Measurements from ENCODE around the gene OPN5. TPM values are rescaled to one million over a fixed set of nuclear protein-coding genes. Genes with fewer than 3 reads are reported as not detected.

OPN5 gene
- total RNA-seq, 4 donors from 2014 or later = not detected

GRCh38 chr6:47836639-47837038 is 54.8 kb downstream of the OPN5 start:
- Histone ChIP-seq H3K4me3 (no peak overlapping the region), H3K4me1 (no peaks in the 10 kb centered on the region), H3K27ac (no peak overlapping the region), H3K36me3 (no peaks in the 10 kb centered on the region), H3K27me3 (no peaks in the 10 kb centered on the region), H3K9me3 (no peaks in the 10 kb centered on the region)
- TF ChIP-seq EP300 (IDR thresholded peaks at IDR 0.05) (no peak), POLR2A (IDR thresholded peaks at IDR 0.05) (no peak), CTCF (IDR thresholded peaks at IDR 0.05) (no peak), POLR2AphosphoS5 (IDR thresholded peaks at IDR 0.05) (no peak)
- WGBS = 88% methylated on average over 1 of the region's 1 CpG
- no peak for DNase-seq (ENCODE audit: low spot score in 2 of 2)

GRCh38 chr6:47839645-47840044 is 57.8 kb downstream of the OPN5 start:
- WGBS = 86% methylated on average over 1 of the region's 1 CpG
- Histone ChIP-seq H3K9me3 (no peaks in the 10 kb centered on the region), H3K27me3 (no peaks in the 10 kb centered on the region), H3K4me3 (no peak overlapping the region), H3K36me3 (no peaks in the 10 kb centered on the region), H3K4me1 (no peaks in the 10 kb centered on the region), H3K27ac (no peak overlapping the region)
- no peak for DNase-seq (ENCODE audit: low spot score in 2 of 2)
- TF ChIP-seq EP300 (IDR thresholded peaks at IDR 0.05) (no peak), POLR2A (IDR thresholded peaks at IDR 0.05) (no peak), POLR2AphosphoS5 (IDR thresholded peaks at IDR 0.05) (no peak), CTCF (IDR thresholded peaks at IDR 0.05) (no peak)

DNA sequence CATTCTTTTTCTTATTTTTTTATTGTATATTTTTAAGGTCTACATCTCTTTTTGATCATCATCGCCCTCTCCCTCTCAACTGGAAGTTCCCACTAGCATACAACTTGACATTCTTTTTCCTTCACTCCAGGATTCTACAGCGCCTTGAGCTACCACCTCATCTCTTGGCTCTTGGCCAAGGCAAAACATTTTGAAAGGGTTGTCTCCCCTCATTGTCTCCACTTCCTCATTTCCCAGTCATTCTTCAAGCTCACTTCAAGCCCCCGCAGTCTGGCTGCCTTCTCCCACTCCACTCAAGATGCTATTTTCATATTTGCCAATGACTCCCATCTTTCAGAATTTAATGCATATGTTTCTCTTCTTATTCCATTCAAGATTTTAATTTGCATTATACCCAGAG is 63.0 kb downstream of the OPN5 start:
- Histone ChIP-seq H3K36me3 (no peaks in the 10 kb centered on the region), H3K27me3 (no peaks in the 10 kb centered on the region), H3K4me1 (no peaks in the 10 kb centered on the region), H3K4me3 (no peak overlapping the region), H3K9me3 (no peaks in the 10 kb centered on the region), H3K27ac (no peak overlapping the region)
- DNase-seq (ENCODE audit: low spot score in 2 of 2) = no peak
- TF ChIP-seq EP300 (IDR thresholded peaks at IDR 0.05) = no peak
- TF ChIP-seq CTCF (IDR thresholded peaks at IDR 0.05) = no peak
- no peak for TF ChIP-seq POLR2A (IDR thresholded peaks at IDR 0.05)
- no peak for TF ChIP-seq POLR2AphosphoS5 (IDR thresholded peaks at IDR 0.05)
- WGBS = 57% methylated on average over 3 of the region's 3 CpGs

- Histone ChIP-seq H3K27ac (no peak overlapping the region), H3K36me3 (no peaks in the 10 kb centered on the region), H3K9me3 (no peaks in the 10 kb centered on the region), H3K4me3 (no peak overlapping the region), H3K27me3 (no peaks in the 10 kb centered on the region), H3K4me1 (no peaks in the 10 kb centered on the region)
- WGBS = 69% methylated on average over 1 of the region's 1 CpG
- DNase-seq (ENCODE audit: low spot score in 2 of 2) = no peak
- TF ChIP-seq EP300 (IDR thresholded peaks at IDR 0.05) (no peak), CTCF (IDR thresholded peaks at IDR 0.05) (no peak), POLR2AphosphoS5 (IDR thresholded peaks at IDR 0.05) (no peak), POLR2A (IDR thresholded peaks at IDR 0.05) (no peak)
Measured at GRCh38 chr6:47846752-47847151, 64.9 kb downstream of the OPN5 start.

DNA sequence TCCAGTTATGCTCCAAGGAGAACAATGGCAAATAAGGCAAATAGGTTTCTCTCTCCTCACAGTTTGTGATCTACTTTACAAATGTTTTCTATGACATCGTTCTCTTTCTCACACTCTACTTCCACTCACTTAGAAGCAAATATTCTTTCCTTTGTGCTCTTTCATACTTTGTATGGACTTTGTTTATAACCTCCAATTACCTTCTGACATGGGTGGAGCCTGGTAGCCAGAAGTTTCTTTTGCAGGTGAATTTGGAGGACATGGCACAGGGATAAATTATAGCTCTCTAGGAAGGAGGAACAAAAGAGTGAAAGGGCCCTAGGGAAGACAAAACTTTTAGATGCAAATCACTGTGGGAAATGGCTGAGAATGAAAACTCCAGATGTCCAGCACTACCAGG is 69.3 kb downstream of the OPN5 start:
- H3K4me1 ChIP-seq = no peaks in the 10 kb centered on the region
- no peak overlapping the region for H3K4me3 ChIP-seq
- H3K27ac ChIP-seq = no peak overlapping the region
- no peak for DNase-seq (ENCODE audit: low spot score in 2 of 2)
- TF ChIP-seq POLR2A (IDR thresholded peaks at IDR 0.05) (no peak), EP300 (IDR thresholded peaks at IDR 0.05) (no peak), POLR2AphosphoS5 (IDR thresholded peaks at IDR 0.05) (no peak), CTCF (IDR thresholded peaks at IDR 0.05) (no peak)
- 95% methylated on average over 1 of the region's 1 CpG for WGBS
- H3K27me3 ChIP-seq = no peaks in the 10 kb centered on the region
- no peaks in the 10 kb centered on the region for H3K9me3 ChIP-seq
- H3K36me3 ChIP-seq = no peaks in the 10 kb centered on the region
